Activated T-cell treated with anti-CD3 and anti-CD28 coated beads, Interleukin-2, amount 50 U/mL, for 24 hours (primary cell): Measurements from ENCODE around the gene USP21.

ENCODE experiments used
- DNase-seq: peaks from one replicate; pipeline ENCODE4 v3.0.0-alpha.2; 2020
- H3K27ac Mint-ChIP-seq: 2 replicates; pipeline ENCODE4 v1.8.0; 2020; ENCODE audit warnings: mild to moderate bottlenecking, mixed read lengths
- H3K27me3 Mint-ChIP-seq: 2 replicates; pipeline ENCODE4 v1.8.0; 2020; ENCODE audit warnings: mixed read lengths
- H3K36me3 Mint-ChIP-seq: 2 replicates; pipeline ENCODE4 v1.8.0; 2020; ENCODE audit warnings: low read depth, mixed read lengths
- H3K4me1 Mint-ChIP-seq: 2 replicates; pipeline ENCODE4 v1.8.0; 2020; ENCODE audit warnings: low read depth, mixed read lengths
- H3K4me3 Mint-ChIP-seq: 2 replicates; pipeline ENCODE4 v1.8.0; 2020; ENCODE audit warnings: mild to moderate bottlenecking, moderate library complexity, mixed read lengths
- H3K9me3 Mint-ChIP-seq: 2 replicates; pipeline ENCODE4 v1.8.0; 2020; ENCODE audit warnings: mixed read lengths

Gene USP21

GRCh38 chr1:161199506-161200139, 40.3 kb downstream of the USP21 start:
- H3K4me1 Mint-ChIP-seq, result peaks cover 52% of the 10 kb centered on the region
- H3K27me3 Mint-ChIP-seq, result no peaks in the 10 kb centered on the region

DNA sequence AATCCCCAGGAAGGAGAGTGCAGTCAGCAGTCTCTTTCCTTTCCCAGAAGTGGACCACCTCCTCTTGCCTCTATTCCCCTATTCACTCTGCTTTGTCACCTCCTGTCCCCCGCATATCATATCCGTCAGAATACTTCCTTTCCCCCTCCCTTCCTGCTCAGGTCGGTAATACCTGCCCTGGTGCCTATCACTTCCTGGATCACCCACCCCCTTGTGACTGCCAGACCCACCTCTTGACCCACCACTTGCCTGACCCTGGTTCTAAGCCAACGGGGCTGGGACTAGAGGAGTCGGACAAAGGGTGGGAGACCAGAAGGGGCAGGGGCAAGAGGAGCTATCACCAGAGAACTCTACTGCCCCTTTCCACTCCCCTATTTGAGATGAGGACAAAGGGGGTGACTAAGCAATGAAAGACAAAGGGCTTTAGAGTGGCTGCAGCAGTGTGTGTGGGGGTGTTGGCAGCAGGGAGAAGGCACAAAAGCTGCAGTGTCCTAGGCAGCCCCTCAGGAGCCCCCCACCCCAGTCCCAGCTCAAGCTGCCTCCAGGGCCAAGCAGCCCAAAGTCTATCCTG, 41.2 kb downstream of the USP21 start:
- Mint-ChIP-seq H3K36me3 (peaks cover 29% of the 10 kb centered on the region), H3K4me1 (peaks cover 50% of the 10 kb centered on the region), H3K27me3 (no peaks in the 10 kb centered on the region), H3K27ac (peak overlapping the region; percentile 96), H3K9me3 (no peaks in the 10 kb centered on the region), H3K4me3 (peak overlapping the region; percentile 6)
- DNase-seq, result peak; percentile 54

More at GRCh38 chr1:161199506-161200139, 40.3 kb downstream of the USP21 start:
- H3K27ac Mint-ChIP-seq, result peak overlapping the region; percentile 96
- no peak for DNase-seq
- H3K36me3 Mint-ChIP-seq, result peaks cover 22% of the 10 kb centered on the region
- no peak overlapping the region for H3K4me3 Mint-ChIP-seq
- H3K9me3 Mint-ChIP-seq, result no peaks in the 10 kb centered on the region

DNA sequence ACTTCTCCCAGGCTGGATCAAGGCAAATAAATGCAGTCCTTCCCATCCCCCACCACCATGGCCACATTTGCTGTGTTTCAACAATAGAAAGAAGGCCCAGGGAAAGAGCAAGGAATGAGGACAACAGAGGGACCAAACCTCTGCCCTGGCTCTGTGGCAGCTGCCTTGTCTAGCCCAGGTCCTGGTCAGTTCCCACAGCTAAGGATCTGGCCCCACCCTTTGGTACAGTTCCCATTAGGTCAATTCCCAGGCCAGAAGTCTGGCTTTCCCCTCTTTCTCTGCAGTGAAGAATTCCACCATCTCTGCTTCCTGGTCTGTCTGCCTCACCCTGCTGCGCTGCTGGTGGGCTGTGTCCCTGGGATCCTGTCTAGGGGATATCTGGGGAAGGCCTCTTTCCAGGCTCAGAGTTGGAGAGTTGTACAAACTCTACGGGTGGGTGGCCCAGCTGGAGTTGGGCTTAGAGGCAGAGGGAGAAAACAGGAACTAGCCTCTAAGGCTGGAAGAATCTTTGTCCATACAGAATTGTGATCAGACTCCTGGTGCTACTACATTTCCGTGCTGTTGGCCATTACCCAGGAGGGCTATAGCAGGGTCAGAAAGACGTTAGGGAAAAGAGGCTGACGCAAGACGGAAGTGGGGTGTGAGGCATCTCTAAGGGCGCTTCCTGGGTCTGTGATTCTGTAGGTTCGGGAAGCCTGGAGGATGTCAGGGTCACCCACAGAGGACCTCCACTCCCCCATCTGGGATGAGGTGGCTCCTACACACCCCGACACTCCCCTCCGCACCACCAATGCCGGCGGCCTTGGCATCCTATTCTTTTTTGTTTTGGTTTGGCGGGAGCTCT, 41.9 kb downstream of the USP21 start:
- Mint-ChIP-seq H3K9me3 (no peaks in the 10 kb centered on the region), H3K27ac (peak overlapping the region; percentile 96), H3K27me3 (no peaks in the 10 kb centered on the region), H3K4me3 (peak overlapping the region; percentile 93), H3K4me1 (peaks cover 54% of the 10 kb centered on the region), H3K36me3 (peaks cover 36% of the 10 kb centered on the region)
- DNase-seq, result no peak

GRCh38 chr1:161201836-161202712, 42.8 kb downstream of the USP21 start, which contains the start of gene NDUFS2:
TSS of gene NDUFS2 (plus strand) at chr1:161202367. CDS start at chr1:161202386, 19 bp downstream.
- peak within 1 kb of the TSS; percentile 96 for H3K27ac Mint-ChIP-seq
- DNase-seq, result peak; percentile 91
- H3K4me1 Mint-ChIP-seq, result peaks cover 60% of the 10 kb centered on the region
- no peaks in the 10 kb centered on the region for H3K27me3 Mint-ChIP-seq
- peaks cover 45% of the 10 kb centered on the region for H3K36me3 Mint-ChIP-seq
- peak within 1 kb of the TSS; percentile 93 for H3K4me3 Mint-ChIP-seq
- H3K9me3 Mint-ChIP-seq, result no peaks in the 10 kb centered on the region

DNA sequence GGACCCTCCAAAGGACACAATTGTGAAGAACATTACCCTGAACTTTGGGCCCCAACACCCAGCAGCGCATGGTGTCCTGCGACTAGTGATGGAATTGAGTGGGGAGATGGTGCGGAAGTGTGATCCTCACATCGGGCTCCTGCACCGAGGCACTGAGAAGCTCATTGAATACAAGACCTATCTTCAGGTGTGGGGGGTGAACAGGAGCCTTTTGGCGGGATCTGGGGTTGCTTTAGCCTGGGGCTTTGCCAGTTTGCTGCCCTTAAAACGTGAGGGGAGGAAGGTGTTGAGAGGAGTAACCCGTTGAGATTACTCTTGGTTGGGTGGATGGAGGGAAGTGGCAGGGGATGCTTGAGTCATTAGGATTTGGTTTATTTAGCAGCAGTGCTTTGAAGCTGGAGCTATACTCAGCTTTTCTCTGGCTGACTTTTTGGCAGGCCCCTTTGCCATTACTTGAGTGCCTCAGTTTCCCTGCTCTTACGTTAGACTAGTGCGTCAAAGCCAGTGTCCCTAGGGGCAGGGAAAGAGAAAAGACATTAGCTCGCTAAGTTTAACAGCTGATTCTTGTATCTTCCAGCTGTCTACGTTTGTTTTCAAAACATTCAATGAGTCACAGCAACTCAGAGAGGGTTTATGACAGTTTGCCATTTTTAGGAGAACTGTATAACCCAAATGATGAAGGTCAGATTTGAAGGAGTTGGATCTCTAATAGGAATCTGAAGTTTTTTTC, 47.3 kb downstream of the USP21 start:
- Mint-ChIP-seq H3K4me1 (peaks cover 56% of the 10 kb centered on the region), H3K4me3 (no peak overlapping the region), H3K36me3 (peaks cover 81% of the 10 kb centered on the region)

DNA sequence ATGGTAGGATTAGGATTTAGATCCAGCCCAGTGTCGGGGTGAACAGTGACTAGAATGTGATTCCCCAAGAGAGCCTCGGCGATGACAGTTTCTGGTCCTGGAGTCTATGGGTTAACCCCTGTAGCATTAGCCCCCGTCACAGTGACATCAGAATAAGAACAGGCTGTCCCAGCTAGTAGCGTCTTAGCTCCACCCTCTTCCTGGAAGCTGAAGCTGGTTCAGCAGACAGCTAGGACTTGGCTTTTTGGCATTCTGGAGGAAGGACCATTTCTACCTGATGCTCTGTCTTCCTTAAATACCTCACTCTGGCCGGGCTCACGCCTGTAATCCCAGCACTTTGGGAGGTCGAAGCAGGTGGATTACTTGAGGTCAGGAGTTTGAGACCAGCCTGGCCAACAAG, 47.9 kb downstream of the USP21 start:
- DNase-seq, result no peak
- Mint-ChIP-seq H3K36me3 (peaks cover 87% of the 10 kb centered on the region), H3K4me3 (no peak overlapping the region), H3K4me1 (peaks cover 52% of the 10 kb centered on the region), H3K9me3 (no peaks in the 10 kb centered on the region), H3K27me3 (no peaks in the 10 kb centered on the region), H3K27ac (peak overlapping the region; percentile 50)

More for the DNA sequence above, 47.3 kb downstream of the USP21 start:
- no peak for DNase-seq
- H3K9me3 Mint-ChIP-seq, result no peaks in the 10 kb centered on the region
- peak overlapping the region; percentile 71 for H3K27ac Mint-ChIP-seq
- no peaks in the 10 kb centered on the region for H3K27me3 Mint-ChIP-seq

DNA sequence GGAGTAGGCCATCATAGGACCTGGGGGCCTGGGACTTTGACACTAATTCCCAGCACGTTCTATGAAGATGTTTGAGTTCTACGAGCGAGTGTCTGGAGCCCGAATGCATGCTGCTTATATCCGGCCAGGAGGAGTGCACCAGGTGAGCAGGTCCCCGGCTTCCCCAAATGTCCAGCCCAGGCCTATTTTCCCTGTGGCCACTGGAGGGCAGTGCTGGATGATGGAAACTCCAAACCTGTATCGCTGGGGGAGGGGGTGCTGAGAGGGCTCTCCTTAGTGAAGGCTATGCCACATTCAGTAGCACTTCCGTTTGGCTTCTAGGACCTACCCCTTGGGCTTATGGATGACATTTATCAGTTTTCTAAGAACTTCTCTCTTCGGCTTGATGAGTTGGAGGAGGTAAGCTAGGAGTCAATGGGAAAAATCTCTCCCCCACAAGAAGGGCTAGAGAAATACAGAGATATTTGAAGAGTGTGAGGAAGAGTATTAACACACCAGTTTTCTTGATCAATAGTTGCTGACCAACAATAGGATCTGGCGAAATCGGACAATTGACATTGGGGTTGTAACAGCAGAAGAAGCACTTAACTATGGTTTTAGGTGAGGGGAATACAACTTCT, 50.6 kb downstream of the USP21 start:
- Mint-ChIP-seq H3K36me3 (peaks cover 91% of the 10 kb centered on the region), H3K9me3 (no peaks in the 10 kb centered on the region), H3K4me1 (peaks cover 35% of the 10 kb centered on the region), H3K27me3 (no peaks in the 10 kb centered on the region), H3K4me3 (no peak overlapping the region), H3K27ac (peak overlapping the region; percentile 88)
- DNase-seq, result peak; percentile 76

DNA sequence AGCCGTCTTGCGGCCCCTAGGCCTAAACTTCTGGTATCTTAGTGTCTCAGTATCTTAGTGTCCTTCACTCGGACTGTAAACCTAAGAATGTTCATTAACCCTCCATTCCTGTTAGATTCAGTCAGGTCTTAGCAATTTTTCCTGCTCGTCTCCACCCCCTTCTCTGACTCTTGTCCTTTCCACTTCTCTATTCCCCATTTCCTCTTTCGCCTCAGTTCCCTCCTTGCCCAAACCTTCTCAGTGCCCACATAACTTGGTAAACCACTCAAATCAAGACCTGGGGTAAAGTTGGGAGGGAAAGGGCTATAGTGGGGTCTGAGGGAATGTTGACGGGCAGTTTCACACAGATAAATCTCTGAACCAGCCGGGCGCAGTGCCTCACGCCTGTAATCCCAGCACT, 55.1 kb downstream of the USP21 start:
- Mint-ChIP-seq H3K36me3 (peaks cover 60% of the 10 kb centered on the region), H3K27me3 (no peaks in the 10 kb centered on the region), H3K4me3 (no peak overlapping the region), H3K27ac (no peak overlapping the region), H3K9me3 (no peaks in the 10 kb centered on the region), H3K4me1 (peaks cover 46% of the 10 kb centered on the region)
- no peak for DNase-seq

DNA sequence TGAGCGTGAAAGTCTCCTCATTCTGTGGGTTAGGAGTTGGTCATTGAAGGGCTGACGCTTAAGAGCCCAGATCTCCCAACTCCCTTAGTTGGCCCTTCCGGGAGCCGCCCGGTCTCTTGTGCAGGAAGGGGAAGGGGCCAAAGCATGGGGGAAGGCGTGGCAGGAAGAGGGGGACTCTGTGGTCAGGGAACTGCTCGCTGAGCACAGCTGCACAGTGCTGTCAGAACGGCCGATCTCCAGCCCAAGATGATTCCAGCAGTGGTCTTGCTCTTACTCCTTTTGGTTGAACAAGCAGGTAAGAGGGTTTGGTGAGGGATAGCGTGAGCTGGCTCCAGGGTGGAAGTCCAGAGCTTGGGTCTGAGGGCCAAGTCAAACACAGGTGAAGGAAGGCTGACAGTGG, 55.8 kb downstream of the USP21 start, which contains the start of gene FCER1G:
Gene FCER1G (plus strand): TSS at position 220 of the 400 bp plus-strand sequence. CDS start 27 bp downstream, at position 247.
- H3K9me3 Mint-ChIP-seq, result no peaks in the 10 kb centered on the region
- H3K4me1 Mint-ChIP-seq, result peaks cover 46% of the 10 kb centered on the region
- peak within 1 kb of the TSS; percentile 70 for H3K27ac Mint-ChIP-seq
- peaks cover 53% of the 10 kb centered on the region for H3K36me3 Mint-ChIP-seq
- H3K27me3 Mint-ChIP-seq, result no peaks in the 10 kb centered on the region
- DNase-seq, result no peak
- peak within 1 kb of the TSS; percentile 13 for H3K4me3 Mint-ChIP-seq
